B cell (primary cell): ENCODE measurements around the gene LCN12.

Source experiments
- CTCF ChIP-seq: fragments of 200-600 bp; IDR thresholded peaks from one replicate; pipeline ENCODE4 v1.8.0; 2022; ENCODE audit warnings: antibody characterized with exemption, mild to moderate bottlenecking
- EZH2 ChIP-seq: IDR thresholded peaks from 2 replicates; pipeline ENCODE4 v1.6.1; 2012; ENCODE audit warnings: borderline replicate concordance, low read depth, mild to moderate bottlenecking, moderate library complexity, low read length; ENCODE audit not compliant: insufficient read depth, poor library complexity, severe bottlenecking

DNA sequence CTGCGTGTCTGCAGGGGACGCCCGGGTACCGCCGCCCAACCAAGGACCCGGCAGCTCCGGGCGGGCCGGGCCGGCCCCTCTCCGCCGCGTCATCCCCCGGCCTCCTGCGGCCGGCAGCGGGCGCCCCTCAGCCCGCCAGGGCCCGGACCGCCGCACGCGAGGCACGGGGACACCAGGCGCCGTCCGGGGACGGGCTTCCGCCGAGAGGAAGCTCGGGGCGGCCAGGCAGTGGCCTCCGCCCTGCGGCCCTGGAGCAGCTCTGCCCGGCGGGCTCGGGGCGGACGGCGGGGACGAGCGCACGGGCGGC lies 7.9 kb upstream of the LCN12 start:
- TF ChIP-seq CTCF = no peak
- TF ChIP-seq EZH2 = no peak
